Thyroid gland (tissue), 4 donors: Measurements from ENCODE around the gene ARHGAP15.

Experiments
- POLR2A ChIP-seq, 2 donors: fragments of 450-650 bp; IDR thresholded peaks; one replicate each; pipeline ENCODE4 v1.6.1; 2017; ENCODE audit warnings: antibody characterized with exemption in 2 of 2, mild to moderate bottlenecking in 2 of 2, moderate library complexity in 1 of 2
- TF ChIP-seq, protein P1 (sequence below), 6 experiments: fragments of 200-600 bp in 3 of 6; fragments of 450-650 bp in 3 of 6; sonication (generic) in 3 of 6; IDR thresholded peaks; one replicate each; pipeline ENCODE4 v1.5.1; 2016 to 2019; ENCODE audit warnings: antibody characterized with exemption in 6 of 6, mild to moderate bottlenecking in 2 of 6, inconsistent platforms in 1 of 6, moderate library complexity in 1 of 6

DNA sequence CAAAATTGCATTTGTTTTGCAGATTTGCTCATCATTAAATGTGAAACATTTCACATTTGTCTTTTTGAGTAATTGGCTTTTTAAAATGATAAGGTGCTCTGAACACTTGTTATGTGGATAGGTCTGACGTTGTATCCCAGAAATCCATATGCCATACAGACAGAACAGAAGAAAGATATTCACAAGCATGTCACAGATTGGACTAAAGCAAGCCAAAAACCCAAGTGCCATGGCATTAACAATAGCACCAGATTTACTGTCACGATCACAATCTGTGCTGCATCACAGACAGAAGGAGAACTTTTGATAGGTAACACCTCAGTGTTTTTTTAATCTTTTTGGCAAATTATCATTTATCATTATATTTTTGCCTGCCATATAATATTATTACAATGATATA lies 272.6 kb downstream of the ARHGAP15 start:
- TF ChIP-seq, protein P1, sequence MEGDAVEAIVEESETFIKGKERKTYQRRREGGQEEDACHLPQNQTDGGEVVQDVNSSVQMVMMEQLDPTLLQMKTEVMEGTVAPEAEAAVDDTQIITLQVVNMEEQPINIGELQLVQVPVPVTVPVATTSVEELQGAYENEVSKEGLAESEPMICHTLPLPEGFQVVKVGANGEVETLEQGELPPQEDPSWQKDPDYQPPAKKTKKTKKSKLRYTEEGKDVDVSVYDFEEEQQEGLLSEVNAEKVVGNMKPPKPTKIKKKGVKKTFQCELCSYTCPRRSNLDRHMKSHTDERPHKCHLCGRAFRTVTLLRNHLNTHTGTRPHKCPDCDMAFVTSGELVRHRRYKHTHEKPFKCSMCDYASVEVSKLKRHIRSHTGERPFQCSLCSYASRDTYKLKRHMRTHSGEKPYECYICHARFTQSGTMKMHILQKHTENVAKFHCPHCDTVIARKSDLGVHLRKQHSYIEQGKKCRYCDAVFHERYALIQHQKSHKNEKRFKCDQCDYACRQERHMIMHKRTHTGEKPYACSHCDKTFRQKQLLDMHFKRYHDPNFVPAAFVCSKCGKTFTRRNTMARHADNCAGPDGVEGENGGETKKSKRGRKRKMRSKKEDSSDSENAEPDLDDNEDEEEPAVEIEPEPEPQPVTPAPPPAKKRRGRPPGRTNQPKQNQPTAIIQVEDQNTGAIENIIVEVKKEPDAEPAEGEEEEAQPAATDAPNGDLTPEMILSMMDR (IDR thresholded peaks at IDR 0.05), result no peak
- TF ChIP-seq POLR2A (IDR thresholded peaks at IDR 0.05), result no peak
